HepG2 (cell line): ENCODE results near the gene ATP11A. TPM values are rescaled to one million over a fixed set of nuclear protein-coding genes. Genes with fewer than 3 reads are reported as not detected.

Source experiments
- ATAC-seq: fragments of 200-7000 bp; cut with Tn5 transposase; 3 replicates; pipeline ENCODE4 v1.9.1; 2020; ENCODE audit warnings: mild to moderate bottlenecking, moderate library complexity
- BruUV-seq: library from RNA; stranded (reverse); fragments of 400-500 nt; replicated peaks from 2 replicates; lab custom pipeline; 2021; lab: Mats Ljungman, UMichigan
- CTCF ChIA-PET: fragments of 300-600 bp; formaldehyde crosslinking; extraction: SDS; loops from one replicate; lab custom pipeline; 2021; ENCODE audit warnings: low total read pairs, inconsistent platforms, low intra/inter-chr PET ratio; lab: Yijun Ruan, JAX
- POLR2A ChIA-PET: fragments of 350-600 bp; sonication (Branson Sonifier 250); formaldehyde crosslinking; loops from one replicate; lab custom pipeline; 2020; ENCODE audit warnings: antibody characterized with exemption, inconsistent platforms; lab: Yijun Ruan, JAX
- DNase-seq: peaks from one replicate; pipeline ENCODE4 v3.0.0-alpha.2; 2015; ENCODE audit warnings: low spot score
- FAIRE-seq: peaks from 3 replicates; lab custom pipeline; 2011; peaks lifted over from hg19 to GRCh38; lab: Jason Lieb, UNC
- H2AFZ ChIP-seq: one replicate; pipeline ENCODE4 v1.6.1; 2011; ENCODE audit warnings: low read length, inconsistent platforms
- H3K27ac ChIP-seq: fragments of 300-600 bp; 3 replicates; pipeline ENCODE4 v1.8.0; 2011; ENCODE audit warnings: mixed run types, mild to moderate bottlenecking, mixed read lengths, low read length, inconsistent platforms; ENCODE audit not compliant: insufficient read depth; ENCODE audit errors: extremely low read length
- H3K27me3 ChIP-seq, 2 experiments: fragments of 200-600 bp in 1 of 2; 2 replicates in 1 of 2; 3 replicates in 1 of 2; pipeline versions ENCODE4 v1.6.0 to v1.8.0; 2011; ENCODE audit warnings: low read length in 2 of 2, mild to moderate bottlenecking in 2 of 2, moderate library complexity in 2 of 2, inconsistent platforms in 1 of 2; ENCODE audit not compliant: insufficient read depth in 2 of 2, control insufficient read depth in 1 of 2
- H3K36me3 ChIP-seq, 2 experiments: fragments of 200-600 bp in 1 of 2; replicated peaks in 1 of 2; 2 replicates in 1 of 2; 3 replicates in 1 of 2; pipeline versions ENCODE4 v1.5.1 to v1.8.0; 2011; ENCODE audit warnings: low read length in 2 of 2, inconsistent platforms in 1 of 2; ENCODE audit not compliant: insufficient read depth in 2 of 2, control insufficient read depth in 1 of 2
- H3K4me1 ChIP-seq: 2 replicates; pipeline ENCODE4 v1.5.1; 2012; ENCODE audit warnings: low read length, inconsistent platforms; ENCODE audit not compliant: insufficient read depth
- H3K4me2 ChIP-seq: 2 replicates; pipeline ENCODE4 v1.6.0; 2011; ENCODE audit warnings: low read depth, low read length, inconsistent platforms
- H3K4me3 ChIP-seq, 3 experiments: fragments of 200-600 bp in 1 of 3; sonication (generic), shearing (Covaris generic) in 1 of 3; replicated peaks in 1 of 3; 2 replicates each; pipeline ENCODE4 v1.5.1; 2011 to 2016; ENCODE audit warnings: low read length in 3 of 3, inconsistent platforms in 2 of 3, low read depth in 2 of 3, mild to moderate bottlenecking in 2 of 3, control low read depth in 1 of 3, mixed read lengths in 1 of 3; ENCODE audit not compliant: insufficient read depth in 1 of 3
- H3K79me2 ChIP-seq: one replicate; pipeline ENCODE4 v1.6.1; 2011; ENCODE audit warnings: low read length, inconsistent platforms; ENCODE audit not compliant: insufficient read depth
- H3K9ac ChIP-seq: 2 replicates; pipeline ENCODE4 v1.6.0; 2011; ENCODE audit warnings: mild to moderate bottlenecking, low read depth, low read length, inconsistent platforms; ENCODE audit not compliant: insufficient read depth
- H3K9me3 ChIP-seq: 2 replicates; pipeline ENCODE4 v1.5.1; 2012; ENCODE audit warnings: mild to moderate bottlenecking, low read length
- H4K20me1 ChIP-seq: 2 replicates; pipeline ENCODE4 v1.6.0; 2011; ENCODE audit warnings: inconsistent platforms, mild to moderate bottlenecking, low read length, moderate library complexity; ENCODE audit not compliant: insufficient read depth
- GTF2F1 ChIP-seq: fragments of 150-350 bp; IDR thresholded peaks from 2 replicates; pipeline ENCODE4 v1.6.1; 2014; ENCODE audit warnings: low read length
- IKZF1 ChIP-seq: fragments of 450-650 bp; IDR thresholded peaks from 2 replicates; pipeline ENCODE4 v1.7.1; 2016
- PHF8 ChIP-seq: sonication (generic); formaldehyde crosslinking; IDR thresholded peaks from 2 replicates; pipeline ENCODE4 v1.5.0; 2020; ENCODE audit warnings: missing genetic modification reagents
- ZIK1 ChIP-seq: sonication (generic); formaldehyde crosslinking; IDR thresholded peaks from 2 replicates; pipeline ENCODE4 v1.5.0; 2020; ENCODE audit warnings: mild to moderate bottlenecking, low read depth, missing genetic modification reagents, borderline replicate concordance
- ZMYM4 ChIP-seq: sonication (generic); formaldehyde crosslinking; IDR thresholded peaks from 2 replicates; pipeline ENCODE4 v1.8.1; 2023; ENCODE audit warnings: mild to moderate bottlenecking, missing genetic modification reagents
- ZNF234 ChIP-seq: sonication (generic); formaldehyde crosslinking; conservative IDR thresholded peaks from 2 replicates; pipeline ENCODE4 v1.5.1; 2020; ENCODE audit warnings: mild to moderate bottlenecking, missing genetic modification reagents
- WGBS: methylation state at CpG from one replicate; pipeline ENCODE4 v1.1.6; 2017; ENCODE audit warnings: low lambda C conversion rate; 5-methylcytosine and 5-hydroxymethylcytosine counted together
- in situ Hi-C: cut with HindIII; loops from 2 replicates; pipeline ENCODE4 v1.10.0; 2017; ENCODE audit warnings: low pct_unique_long_range_greater_than_20kb; ENCODE audit not compliant: extremely low pct_ligation_motif_present
- intact Hi-C: fragments of 100-400 bp; cut with micrococcal nuclease; formaldehyde crosslinking; loops from one replicate; pipeline ENCODE4 v1.10.0; 2022; ENCODE audit not compliant: unreplicated experiment
- polyA plus RNA-seq, 8 experiments: library from polyadenylated mRNA; depleted of rRNA in 3 of 8; stranded (reverse) in 7 of 8; unstranded in 1 of 8; fragments of >200 nt; fragmentation: Illumina TruSeq in 4 of 8; extraction: Trizol in 4 of 8; gene quantifications; 2 replicates each; pipeline versions ENCODE4 v1.2.1 to v1.2.3, GENCODE V29; 2011 to 2016; ENCODE audit warnings: low read depth in 4 of 8, missing spikeins in 1 of 8, mixed read lengths in 1 of 8; ENCODE audit not compliant: insufficient read depth in 1 of 8
- total RNA-seq, 5 experiments: library from RNA; depleted of rRNA; stranded (reverse); fragments of >200 nt; fragmentation: Illumina TruSeq; extraction: Trizol; gene quantifications; 2 replicates each; pipeline ENCODE4 v1.2.3, GENCODE V29; 2016; ENCODE audit warnings: low read depth in 1 of 5
- TF ChIP-seq, protein P1 (sequence below): sonication (generic); formaldehyde crosslinking; IDR thresholded peaks from 2 replicates; pipeline ENCODE4 v1.4.0; 2020; ENCODE audit warnings: missing genetic modification reagents, borderline replicate concordance
- TF ChIP-seq, protein P2 (sequence below): sonication (generic); formaldehyde crosslinking; conservative IDR thresholded peaks from 2 replicates; pipeline ENCODE4 v1.5.0; 2020; ENCODE audit warnings: missing genetic modification reagents
- TF ChIP-seq, protein P3 (sequence below): sonication (generic); formaldehyde crosslinking; IDR thresholded peaks from 2 replicates; pipeline ENCODE4 v1.4.0; 2020; ENCODE audit warnings: missing genetic modification reagents

Gene ATP11A
- total and polyA plus RNA-seq, 2 of the 13 experiments (the other 11 are each of a cell fraction or from before 2014, with no cell fraction given): 18.4 to 20.1 TPM

DNA sequence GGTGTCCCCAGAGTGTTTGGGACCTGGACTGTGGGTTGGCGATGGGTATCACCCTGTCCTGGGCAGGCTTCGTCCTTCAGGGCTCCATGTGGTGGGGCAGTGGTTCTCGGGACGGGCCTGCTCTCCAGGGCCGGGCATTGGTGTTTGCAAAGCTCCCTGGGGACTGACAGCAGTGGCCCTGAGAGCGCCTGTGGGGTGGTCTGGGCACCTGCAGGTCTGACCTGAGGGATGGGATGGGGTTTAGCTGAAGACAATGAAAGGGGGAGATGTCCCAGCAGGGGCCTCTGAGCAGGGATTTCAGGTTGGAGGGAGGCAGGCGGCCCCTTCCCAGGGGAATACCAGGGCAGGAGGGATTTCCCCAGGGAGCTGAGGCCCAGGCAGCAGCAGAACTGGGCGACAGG is 210.9 kb downstream of the ATP11A start:
- Histone ChIP-seq H3K4me3 (no peak overlapping the region), H4K20me1 (no peaks in the 10 kb centered on the region), H2AFZ (no peak overlapping the region), H3K27ac (no peak overlapping the region), H3K9me3 (no peaks in the 10 kb centered on the region), H3K4me2 (no peak overlapping the region), H3K4me1 (peaks cover 18% of the 10 kb centered on the region), H3K9ac (no peak overlapping the region), H3K36me3 (peaks cover 5 to 24% of the 10 kb centered on the region in 2 experiments; a peak in 4 of 5 replicates), H3K79me2 (no peaks in the 10 kb centered on the region), H3K27me3 (no peaks in the 10 kb centered on the region)
- ChIA-PET CTCF (no interaction called here), POLR2A (no interaction called here)
- DNase-seq (no peak), FAIRE-seq (no peak), ATAC-seq (no peak)
- 100% methylated on average over 4 of the region's 8 CpGs for WGBS
- intact Hi-C loops: no loop called here
- BruUV-seq: no TSS peak
- in situ Hi-C loops: no loop called here
- TF ChIP-seq ZNF234 (no peak), PHF8 (CRISPR knock-in tag) (no peak), ZIK1 (no peak), ZMYM4 (CRISPR knock-in tag) (no peak), GTF2F1 (no peak), IKZF1 (no peak)
- TF ChIP-seq, protein P1, sequence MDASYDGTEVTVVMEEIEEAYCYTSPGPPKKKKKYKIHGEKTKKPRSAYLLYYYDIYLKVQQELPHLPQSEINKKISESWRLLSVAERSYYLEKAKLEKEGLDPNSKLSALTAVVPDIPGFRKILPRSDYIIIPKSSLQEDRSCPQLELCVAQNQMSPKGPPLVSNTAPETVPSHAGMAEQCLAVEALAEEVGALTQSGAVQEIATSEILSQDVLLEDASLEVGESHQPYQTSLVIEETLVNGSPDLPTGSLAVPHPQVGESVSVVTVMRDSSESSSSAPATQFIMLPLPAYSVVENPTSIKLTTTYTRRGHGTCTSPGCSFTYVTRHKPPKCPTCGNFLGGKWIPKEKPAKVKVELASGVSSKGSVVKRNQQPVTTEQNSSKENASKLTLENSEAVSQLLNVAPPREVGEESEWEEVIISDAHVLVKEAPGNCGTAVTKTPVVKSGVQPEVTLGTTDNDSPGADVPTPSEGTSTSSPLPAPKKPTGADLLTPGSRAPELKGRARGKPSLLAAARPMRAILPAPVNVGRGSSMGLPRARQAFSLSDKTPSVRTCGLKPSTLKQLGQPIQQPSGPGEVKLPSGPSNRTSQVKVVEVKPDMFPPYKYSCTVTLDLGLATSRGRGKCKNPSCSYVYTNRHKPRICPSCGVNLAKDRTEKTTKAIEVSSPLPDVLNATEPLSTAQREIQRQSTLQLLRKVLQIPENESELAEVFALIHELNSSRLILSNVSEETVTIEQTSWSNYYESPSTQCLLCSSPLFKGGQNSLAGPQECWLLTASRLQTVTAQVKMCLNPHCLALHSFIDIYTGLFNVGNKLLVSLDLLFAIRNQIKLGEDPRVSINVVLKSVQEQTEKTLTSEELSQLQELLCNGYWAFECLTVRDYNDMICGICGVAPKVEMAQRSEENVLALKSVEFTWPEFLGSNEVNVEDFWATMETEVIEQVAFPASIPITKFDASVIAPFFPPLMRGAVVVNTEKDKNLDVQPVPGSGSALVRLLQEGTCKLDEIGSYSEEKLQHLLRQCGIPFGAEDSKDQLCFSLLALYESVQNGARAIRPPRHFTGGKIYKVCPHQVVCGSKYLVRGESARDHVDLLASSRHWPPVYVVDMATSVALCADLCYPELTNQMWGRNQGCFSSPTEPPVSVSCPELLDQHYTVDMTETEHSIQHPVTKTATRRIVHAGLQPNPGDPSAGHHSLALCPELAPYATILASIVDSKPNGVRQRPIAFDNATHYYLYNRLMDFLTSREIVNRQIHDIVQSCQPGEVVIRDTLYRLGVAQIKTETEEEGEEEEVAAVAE (CRISPR knock-in tag): no peak
- TF ChIP-seq, protein P2, sequence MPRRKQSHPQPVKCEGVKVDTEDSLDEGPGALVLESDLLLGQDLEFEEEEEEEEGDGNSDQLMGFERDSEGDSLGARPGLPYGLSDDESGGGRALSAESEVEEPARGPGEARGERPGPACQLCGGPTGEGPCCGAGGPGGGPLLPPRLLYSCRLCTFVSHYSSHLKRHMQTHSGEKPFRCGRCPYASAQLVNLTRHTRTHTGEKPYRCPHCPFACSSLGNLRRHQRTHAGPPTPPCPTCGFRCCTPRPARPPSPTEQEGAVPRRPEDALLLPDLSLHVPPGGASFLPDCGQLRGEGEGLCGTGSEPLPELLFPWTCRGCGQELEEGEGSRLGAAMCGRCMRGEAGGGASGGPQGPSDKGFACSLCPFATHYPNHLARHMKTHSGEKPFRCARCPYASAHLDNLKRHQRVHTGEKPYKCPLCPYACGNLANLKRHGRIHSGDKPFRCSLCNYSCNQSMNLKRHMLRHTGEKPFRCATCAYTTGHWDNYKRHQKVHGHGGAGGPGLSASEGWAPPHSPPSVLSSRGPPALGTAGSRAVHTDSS (CRISPR knock-in tag): no peak
- TF ChIP-seq, protein P3, sequence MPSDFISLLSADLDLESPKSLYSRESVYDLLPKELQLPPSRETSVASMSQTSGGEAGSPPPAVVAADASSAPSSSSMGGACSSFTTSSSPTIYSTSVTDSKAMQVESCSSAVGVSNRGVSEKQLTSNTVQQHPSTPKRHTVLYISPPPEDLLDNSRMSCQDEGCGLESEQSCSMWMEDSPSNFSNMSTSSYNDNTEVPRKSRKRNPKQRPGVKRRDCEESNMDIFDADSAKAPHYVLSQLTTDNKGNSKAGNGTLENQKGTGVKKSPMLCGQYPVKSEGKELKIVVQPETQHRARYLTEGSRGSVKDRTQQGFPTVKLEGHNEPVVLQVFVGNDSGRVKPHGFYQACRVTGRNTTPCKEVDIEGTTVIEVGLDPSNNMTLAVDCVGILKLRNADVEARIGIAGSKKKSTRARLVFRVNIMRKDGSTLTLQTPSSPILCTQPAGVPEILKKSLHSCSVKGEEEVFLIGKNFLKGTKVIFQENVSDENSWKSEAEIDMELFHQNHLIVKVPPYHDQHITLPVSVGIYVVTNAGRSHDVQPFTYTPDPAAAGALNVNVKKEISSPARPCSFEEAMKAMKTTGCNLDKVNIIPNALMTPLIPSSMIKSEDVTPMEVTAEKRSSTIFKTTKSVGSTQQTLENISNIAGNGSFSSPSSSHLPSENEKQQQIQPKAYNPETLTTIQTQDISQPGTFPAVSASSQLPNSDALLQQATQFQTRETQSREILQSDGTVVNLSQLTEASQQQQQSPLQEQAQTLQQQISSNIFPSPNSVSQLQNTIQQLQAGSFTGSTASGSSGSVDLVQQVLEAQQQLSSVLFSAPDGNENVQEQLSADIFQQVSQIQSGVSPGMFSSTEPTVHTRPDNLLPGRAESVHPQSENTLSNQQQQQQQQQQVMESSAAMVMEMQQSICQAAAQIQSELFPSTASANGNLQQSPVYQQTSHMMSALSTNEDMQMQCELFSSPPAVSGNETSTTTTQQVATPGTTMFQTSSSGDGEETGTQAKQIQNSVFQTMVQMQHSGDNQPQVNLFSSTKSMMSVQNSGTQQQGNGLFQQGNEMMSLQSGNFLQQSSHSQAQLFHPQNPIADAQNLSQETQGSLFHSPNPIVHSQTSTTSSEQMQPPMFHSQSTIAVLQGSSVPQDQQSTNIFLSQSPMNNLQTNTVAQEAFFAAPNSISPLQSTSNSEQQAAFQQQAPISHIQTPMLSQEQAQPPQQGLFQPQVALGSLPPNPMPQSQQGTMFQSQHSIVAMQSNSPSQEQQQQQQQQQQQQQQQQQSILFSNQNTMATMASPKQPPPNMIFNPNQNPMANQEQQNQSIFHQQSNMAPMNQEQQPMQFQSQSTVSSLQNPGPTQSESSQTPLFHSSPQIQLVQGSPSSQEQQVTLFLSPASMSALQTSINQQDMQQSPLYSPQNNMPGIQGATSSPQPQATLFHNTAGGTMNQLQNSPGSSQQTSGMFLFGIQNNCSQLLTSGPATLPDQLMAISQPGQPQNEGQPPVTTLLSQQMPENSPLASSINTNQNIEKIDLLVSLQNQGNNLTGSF: no peak
